ENCODE results near the gene GAB2.

DNA sequence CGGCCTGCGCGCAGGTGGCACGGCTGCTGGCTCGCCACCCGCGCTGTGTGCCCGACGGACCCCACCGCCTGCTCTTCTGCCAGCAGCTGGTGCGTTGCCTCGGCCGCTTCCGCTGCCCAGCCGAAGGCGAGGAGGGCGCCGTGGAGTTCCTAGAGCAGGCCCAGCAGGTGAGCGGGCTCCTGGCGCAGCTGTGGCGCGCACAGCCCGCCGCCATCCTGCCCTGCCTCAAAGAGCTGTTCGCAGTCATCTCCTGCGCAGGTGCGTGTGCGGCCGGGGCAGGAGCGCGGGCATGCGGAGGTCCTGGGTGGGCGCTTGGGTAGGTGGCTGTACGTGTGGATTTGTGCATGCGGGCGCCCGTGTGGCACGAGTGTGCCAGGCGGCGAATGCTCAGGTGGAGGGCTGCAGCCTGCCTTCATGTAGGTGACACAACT, 220.9 kb downstream of the GAB2 start:
- TF ChIP-seq CTCF (IDR thresholded peaks at IDR 0.05), result no peak
- TF ChIP-seq POLR2A (IDR thresholded peaks at IDR 0.05), result no peak
